ENCODE measurements around the gene CBFA2T3.

The CBFA2T3 gene

DNA sequence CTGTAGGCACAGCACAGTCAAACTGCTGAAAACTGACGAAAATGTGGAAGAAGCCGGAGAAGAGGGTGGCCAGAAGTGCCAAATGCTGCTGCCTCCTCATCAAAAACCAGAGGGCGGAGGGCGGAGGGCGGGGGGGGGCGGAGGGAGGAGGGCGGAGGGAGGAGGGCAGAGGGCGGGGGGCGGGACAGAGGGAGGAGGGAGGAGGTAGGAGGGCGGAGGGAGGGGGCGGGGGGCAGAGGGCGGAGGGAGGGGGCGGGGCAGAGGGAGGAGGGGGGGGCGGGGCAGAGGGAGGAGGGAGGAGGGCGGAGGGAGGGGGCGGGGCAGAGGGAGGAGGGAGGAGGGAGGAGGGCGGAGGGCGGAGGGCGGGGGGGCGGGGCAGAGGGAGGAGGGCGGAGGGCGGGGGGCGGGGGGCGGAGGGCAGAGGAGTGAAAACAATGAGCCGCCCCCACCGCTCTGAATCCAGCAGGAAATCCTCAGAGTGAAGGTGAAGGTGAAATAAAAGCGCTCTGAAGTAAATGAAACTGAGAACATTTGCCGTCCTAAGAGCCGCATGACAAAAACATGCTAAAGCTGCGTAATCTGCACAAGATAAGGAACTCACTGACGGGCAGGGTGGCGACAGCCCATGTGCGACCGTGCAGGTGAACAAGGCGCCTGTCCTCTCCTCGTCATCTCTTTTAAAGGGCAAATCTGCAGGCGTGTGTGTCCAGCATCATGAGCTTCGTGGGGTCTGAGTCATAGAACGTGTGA, 22.6 kb upstream of the CBFA2T3 start:
- DNase-seq (ENCODE audit: low read depth in 2 of 3, low spot score in 2 of 3) = no peak

DNA sequence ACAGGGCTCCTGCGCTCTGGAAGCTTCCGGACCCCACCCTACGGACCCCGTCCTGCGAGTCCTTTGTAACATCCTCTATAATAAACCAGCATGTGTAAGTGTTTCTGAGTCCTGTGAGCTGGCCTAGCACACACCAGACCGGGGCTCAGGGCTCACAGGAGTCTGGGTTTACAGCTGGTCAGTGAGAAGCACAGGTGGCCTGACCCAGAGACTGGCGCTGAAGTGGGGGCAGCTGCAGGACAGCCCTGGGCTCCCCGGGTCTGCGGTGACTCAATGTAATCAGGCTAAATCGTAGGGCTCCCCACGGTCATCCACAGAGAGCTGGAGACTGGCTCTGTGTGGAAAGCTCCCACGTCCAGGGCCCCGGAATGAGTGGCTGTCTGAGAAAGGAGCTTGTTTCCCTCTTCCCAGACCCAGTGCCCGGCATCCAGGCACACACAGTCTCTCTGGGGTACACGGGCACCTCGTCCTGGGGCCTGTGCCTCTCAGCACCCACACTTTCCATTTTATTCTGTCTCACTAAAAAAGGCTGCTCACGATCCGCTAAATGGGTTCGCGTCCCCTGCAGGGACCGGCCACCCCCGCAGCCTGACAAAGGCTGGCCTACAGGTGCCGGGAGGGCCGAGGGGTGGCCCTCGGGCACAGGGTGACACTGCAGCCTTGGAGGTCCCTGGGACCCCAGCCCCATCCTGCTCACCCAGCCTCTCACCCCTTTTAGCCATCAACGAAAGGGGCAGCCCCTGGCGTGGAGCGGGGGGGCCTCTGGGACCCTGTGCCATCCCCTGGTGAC, 18.9 kb upstream of the CBFA2T3 start:
- DNase-seq (ENCODE audit: low read depth in 2 of 3, low spot score in 2 of 3) = no peak

DNA sequence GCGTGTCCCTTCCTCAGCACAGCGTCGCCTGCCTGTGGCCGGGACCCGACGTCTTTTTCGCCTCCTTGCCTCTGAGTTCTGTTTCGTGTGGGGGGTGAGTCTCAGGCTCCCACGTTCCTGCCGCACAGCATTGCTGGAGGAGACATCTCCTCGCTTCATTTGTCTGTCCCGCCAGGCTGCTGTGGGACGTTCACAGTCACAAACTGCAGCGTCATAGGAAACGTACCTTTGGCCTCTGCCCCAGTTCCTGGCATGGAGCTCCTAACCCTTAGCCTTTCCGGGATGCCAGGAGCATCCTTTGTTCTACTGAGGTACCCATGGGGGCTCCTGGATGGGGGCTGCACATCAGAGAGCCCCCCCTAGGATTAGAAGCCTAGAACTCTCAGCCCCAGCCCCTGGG, 18.2 kb upstream of the CBFA2T3 start:
- DNase-seq (ENCODE audit: low read depth in 2 of 3, low spot score in 2 of 3) = no peak

DNA sequence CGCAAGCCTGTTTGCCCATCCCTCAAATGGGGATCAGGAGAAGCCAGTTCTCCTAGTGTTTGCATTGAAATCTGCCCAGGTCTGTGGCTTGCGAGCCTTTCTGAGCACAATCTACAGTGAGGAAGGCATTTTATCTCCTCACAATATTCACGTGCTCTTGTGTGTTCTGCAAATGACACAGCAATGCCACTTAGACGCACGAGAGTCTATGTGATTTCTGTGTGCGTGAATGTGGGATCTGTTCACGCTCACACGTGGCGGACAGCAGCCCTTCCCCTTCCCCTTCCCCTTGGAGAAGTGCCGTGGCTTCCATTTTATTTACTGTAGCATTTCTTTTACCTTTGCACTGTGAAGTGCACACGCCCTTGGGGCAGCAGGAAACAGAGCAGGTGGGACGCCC, 17.7 kb upstream of the CBFA2T3 start:
- DNase-seq (ENCODE audit: low read depth in 2 of 3, low spot score in 2 of 3) = no peak

DNA sequence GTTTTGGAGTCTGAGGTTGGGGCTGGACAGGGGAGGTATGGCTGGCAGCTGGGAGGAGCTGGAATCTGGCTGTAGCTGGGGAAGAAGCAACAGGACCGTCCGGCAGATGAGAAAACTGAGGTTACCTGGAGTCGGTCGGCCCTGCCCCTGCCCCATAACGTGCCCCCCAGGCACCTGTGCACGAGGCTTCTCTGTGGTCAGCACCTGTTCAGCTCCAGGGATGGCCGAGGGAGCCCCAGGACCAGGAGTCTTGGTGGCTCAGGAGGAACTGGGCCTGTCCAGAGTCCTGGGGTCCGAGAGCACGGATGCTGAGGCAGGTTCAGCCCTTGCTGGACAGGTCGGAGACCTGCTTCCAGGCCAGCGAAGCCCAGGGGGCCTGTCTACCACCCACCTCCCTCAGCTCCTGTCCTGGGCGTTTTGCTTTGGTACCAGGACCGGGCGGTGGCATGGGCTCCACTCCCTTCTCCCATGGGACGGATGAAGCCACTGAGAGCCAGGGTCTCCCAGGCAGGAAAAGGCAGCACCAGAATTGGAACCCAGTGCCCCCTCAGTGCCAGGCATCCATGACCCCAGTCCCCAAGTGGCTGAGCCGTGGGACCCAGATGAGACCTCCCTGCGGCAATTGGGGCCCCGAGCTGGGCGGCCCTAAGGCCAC, 17.1 kb upstream of the CBFA2T3 start:
- no peak for DNase-seq (ENCODE audit: low read depth in 2 of 3, low spot score in 2 of 3)

DNA sequence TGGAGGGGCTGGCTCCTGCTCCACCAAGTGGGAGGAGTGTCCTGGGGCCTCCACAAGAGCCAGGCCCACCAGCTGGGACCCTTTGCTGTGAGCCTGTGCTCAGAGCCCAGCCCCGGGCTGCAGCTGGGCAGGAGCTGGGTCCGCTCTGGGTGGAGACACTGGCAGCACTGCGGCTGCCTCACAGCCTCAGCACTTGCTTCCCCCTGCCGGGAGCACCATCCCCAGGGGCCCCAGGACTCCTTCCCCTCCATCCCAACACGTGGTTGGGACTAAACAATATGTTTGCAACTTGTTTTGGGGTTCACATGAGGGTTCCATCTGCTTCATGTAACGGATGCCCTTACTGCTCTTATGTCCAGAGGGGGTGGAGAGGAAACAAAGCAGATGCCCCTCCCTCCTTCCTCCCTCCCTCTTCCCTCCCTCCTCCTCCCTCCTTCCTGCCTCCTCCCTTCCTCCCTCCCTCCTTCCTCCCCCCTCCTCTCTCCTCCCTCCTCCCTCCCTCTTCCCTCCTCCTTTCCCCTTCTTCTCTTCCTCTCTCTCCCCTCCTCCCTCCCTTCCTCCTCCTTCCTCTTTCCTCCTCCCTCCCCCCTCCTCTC, 16.3 kb upstream of the CBFA2T3 start:
- DNase-seq (ENCODE audit: low read depth in 2 of 3, low spot score in 2 of 3) = no peak

DNA sequence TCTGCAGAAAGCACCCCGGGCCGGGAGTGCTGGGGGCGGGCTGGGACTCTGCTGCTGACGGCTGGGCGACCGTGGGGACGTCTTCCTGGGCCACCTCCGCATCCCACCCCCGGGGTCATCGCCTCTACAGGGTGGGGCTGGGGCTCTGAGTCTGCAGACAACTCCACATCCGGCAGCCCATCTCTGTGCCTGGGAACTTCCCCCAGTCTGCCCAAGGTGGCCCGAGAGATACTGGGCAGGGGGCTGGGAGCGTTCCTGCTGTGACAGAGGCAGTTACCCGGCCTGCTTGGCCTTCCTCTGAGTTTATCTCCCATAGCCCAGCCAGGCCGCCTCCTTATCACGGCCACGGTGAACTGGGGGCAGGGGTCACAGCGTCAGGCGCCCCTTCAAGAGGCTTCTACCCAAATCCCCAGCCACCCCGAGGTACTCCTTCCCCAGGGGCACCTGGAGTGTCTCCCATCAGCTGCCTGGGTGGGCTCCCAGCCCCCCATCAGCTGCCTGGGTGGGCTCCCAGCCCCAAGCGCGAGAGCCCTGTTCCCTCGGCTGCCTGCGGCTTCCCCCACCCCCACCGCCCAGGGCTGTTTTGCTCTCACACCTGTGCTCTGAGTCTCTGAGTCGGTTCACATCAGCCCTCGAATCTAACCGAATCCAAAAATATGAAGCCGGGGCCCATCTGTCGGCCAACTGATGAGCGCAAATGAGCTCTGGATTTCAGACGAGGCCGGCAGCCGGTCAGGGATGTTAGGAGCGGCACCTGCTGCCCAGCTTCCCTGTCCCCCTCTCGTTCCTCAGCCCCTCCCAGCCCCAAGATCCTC, 15.6 kb upstream of the CBFA2T3 start:
- DNase-seq (ENCODE audit: low read depth in 2 of 3, low spot score in 2 of 3) = no peak

DNA sequence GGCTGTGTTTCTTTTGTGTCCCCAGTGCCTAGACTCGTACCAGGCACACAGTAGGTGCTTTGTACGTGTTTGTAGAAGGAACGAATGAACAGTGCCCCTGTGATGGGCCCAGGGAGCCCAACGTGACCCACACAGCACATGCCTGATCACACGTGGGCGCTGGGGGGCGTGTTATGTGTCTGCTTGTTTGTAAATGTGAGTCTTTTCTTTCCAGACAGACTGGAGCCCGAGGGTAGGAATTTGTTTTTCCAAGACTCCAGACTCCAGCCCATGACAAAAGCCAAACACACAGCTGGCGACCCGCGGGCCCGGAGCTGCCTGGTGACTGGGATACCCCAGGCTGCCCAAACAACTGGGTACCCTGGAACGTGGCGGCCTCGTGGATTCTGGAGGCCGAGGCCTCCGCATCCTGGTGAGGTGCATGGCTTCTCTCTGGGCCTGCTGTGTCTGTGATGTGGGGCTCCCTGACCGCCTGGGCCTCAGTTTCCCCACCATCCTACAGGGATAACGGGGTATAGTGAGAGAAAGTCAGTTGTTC, 14.9 kb upstream of the CBFA2T3 start:
- DNase-seq (ENCODE audit: low read depth in 2 of 3, low spot score in 2 of 3) = no peak

DNA sequence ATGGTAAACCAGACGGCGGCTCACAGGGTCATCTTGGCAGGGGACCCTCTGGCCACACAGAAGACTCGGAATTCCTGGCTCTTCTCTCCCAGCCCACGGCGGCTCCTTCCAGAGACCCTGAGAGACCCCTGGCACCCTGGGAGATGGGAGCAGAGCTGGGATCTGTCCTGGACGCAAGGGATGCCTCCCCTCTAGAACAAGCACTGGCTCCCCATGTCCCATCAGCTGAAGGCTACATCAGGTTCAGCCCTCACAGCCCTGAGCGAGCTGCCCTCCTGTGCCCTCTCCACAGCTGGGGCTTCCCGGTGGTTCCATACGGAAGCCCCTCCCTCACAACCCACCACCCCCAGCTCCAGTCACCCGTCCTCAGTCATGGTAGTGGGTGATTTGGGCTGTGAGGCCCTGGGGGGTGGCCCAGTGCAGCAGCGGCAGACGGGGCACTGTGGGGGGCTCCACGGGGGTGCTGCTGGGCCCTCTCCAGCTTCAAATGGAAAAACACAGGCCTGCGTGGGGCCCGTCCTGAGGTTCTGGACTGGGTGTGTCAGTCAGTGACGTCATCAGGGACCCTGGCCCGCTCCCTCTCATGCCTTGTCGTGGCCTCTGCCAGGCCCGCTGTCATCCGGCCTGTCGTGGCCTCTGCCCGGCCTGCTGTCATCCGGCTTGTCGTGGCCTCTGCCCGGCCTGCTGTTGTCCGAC, 13.0 kb upstream of the CBFA2T3 start:
- no peak for DNase-seq (ENCODE audit: low read depth in 2 of 3, low spot score in 2 of 3)

DNA sequence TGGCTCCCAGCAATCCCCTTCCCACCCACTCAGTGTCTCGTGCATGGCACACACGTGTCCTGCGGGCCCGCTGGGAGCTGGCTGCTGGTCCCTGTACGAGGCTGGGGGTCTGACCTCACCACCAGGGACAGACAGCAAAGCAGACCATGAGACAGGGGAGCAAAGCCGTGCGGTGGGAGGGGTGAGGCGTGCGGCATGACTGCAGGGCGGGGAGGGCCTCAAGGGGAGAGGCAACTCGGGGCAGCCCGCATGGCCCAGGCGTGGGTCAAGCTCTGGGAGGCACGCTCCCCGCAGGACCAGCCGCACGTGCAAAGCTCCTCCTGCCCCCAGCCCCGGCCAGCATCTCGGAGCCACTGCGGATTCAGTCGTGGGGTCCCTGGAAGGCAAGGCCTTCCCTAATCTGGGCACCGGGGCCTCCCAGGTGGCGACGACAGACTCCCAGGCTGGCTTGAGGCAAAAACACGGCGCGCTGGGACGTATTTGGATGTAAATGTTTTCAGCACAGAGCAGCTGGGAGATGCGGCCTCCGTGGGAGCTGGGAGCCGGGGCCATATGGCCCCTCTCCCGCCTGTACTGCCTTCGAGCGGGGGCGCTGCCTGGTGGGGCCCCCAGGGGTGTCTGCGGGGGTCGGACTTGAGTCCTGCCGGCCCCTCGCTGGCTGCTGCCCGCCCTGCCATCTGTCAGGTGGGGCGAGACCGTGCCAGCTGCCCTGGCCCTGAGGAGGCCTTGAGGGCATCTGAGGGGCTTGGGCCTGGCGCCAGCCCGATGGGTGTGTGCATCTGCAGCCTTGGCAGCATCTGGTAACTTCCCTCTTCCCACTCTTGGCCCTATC, 12.2 kb upstream of the CBFA2T3 start:
- no peak for DNase-seq (ENCODE audit: low read depth in 2 of 3, low spot score in 2 of 3)

DNA sequence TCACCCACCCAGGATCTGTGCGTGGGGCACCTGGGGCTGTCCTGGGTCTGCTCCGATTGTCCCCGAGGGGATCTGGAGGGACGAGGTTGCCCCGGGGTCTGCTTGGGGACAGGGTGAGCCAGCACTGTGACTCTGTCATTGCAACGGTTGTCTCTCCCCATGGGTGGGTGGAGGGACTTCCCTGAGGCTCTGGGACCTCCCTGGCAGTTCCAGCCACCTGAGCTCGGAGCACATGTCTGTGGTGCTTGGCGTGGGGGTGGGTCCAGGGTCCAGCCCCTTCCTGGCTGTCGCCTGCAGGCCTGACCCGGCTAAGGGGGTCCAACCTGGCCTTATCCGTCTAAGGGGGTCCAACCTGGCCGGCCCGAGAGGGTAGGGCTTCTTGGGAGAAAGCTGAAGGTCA, 8.5 kb upstream of the CBFA2T3 start:
- DNase-seq (ENCODE audit: low read depth in 2 of 3, low spot score in 2 of 3) = no peak

DNA sequence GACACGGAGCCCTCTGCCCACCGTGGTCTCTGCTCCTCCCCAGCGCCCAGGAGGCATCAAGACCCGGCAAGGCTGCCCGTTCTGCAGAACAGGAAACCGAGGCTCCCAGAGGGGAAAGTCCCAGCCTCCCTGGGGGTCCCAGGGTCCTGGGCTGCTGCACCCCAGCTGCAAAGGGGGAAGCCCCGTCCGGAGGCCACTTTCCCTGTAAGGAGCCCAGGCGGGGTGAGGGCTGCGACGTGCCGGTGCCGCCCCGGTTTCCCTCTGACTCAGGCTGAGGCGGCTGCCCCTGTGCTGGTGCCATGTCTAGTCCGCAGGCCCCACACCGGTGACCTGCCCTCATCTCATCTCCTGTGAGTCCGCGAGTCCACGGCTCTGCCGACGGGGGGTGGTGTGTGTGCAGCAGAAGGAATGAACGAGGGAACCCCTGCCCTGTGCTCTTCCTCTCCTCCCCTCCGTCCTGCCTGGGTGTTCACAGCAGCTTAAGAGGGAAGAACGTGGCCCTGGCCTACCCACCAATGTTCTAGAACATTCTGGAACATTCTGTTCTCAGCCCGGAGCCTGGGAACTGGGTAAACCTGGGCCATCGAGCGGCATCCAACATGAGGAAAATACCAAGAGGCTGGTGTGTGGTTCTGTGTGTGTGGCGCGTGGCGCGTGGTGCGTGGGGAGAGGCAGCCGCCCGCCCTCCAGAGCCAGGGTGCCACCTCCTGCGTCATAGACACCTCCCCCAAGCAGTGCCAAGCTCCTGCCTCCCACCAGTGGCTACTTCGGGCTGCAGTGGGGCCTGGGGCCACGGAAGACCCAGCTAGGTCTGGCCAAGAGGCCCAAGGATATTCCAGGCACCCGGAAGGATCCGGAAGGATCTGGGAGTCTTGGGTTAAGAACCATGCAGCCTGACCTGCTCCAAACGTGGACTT, 7.0 kb upstream of the CBFA2T3 start:
- no peak for DNase-seq (ENCODE audit: low read depth in 2 of 3, low spot score in 2 of 3)

DNA sequence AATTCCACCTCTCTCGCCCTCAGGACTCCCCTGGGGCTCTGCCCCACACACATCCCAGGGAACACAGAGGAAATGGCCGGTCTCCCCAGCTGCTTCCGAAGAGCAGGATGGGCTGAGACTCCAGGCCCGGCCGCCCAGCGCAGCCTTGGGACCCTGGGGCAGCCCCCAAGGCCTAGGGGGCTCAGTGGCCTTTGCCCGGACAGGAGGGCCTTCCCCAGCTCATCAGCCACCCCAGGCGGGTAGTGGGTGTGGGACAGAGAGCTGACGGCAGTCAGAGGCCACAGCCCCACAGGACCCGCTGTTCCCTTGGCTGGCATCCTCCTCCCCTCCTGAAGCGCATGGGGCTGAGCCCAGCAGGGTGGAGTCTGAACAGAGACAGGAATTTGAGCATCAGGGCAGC, 6.2 kb upstream of the CBFA2T3 start:
- DNase-seq (ENCODE audit: low read depth in 2 of 3, low spot score in 2 of 3) = no peak

DNA sequence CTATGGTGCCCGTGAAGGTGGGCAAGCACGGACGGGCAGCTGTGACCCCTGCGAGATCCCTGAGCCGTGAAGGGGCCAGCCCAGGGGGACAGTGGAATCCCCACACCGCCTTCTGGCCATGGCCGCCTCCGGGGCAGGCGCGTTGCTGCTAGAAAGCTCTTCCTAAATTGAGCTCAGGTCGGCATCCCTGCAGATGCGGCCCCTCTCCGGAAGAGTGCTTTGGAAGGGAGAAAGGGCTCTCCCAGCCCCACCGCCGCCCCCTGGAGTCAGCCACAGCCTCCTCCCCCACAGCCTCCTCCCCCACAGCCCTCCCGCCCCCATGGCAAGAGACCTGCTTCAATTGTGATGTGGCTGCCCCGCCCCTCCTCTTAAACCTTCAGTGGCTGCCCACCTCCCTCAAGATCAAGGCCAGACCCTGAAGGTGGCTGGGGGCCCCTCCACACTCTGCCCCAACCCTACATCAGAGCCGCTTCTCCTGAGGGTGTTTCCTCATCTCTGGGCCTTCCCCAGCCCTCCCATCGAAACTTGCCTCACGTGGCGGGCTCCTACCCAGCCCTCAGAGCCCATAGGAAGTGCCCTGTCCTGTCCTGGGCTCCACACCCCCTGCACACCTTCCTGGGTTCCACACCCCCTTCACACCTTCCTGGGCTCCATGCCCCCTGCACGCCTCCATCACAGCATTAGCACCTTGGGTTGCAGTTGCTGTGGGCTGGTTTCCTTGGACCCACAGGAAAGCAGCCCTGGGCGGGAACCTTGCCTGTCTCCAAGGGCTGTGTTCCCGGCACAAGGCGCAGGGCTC, 5.5 kb upstream of the CBFA2T3 start:
- no peak for DNase-seq (ENCODE audit: low read depth in 2 of 3, low spot score in 2 of 3)

DNA sequence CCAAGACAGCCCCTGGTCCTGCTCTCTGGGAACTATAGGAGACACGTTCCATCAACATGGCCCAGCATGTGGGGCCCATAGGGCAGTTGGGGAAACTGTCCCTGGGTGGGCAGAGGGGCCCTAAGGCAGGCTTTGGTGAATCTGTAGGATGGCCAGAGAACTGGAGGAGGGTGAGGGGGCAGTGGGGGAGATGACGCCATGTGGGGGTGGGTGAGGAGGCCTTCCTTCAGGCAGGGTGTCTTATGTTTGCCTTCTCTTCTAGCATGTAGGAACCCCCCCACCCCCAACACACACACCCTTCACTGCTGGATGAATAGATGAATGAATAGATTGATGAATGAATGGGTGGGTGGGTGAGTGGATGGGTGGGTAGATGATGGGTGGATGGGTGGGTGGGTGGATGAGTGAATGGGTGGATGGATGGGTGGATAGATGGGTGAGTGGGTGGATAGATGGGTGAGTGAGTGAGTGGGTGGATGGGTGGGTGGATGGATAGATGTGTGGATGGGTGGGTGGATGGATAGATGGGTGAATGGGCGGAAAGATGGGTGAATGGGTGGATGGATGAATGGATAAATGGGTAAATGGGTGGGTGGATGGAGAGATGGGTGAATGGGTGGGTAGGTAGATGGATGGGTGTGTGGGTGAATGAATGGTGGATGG, 2.5 kb upstream of the CBFA2T3 start:
- no peak for DNase-seq (ENCODE audit: low read depth in 2 of 3, low spot score in 2 of 3)

DNA sequence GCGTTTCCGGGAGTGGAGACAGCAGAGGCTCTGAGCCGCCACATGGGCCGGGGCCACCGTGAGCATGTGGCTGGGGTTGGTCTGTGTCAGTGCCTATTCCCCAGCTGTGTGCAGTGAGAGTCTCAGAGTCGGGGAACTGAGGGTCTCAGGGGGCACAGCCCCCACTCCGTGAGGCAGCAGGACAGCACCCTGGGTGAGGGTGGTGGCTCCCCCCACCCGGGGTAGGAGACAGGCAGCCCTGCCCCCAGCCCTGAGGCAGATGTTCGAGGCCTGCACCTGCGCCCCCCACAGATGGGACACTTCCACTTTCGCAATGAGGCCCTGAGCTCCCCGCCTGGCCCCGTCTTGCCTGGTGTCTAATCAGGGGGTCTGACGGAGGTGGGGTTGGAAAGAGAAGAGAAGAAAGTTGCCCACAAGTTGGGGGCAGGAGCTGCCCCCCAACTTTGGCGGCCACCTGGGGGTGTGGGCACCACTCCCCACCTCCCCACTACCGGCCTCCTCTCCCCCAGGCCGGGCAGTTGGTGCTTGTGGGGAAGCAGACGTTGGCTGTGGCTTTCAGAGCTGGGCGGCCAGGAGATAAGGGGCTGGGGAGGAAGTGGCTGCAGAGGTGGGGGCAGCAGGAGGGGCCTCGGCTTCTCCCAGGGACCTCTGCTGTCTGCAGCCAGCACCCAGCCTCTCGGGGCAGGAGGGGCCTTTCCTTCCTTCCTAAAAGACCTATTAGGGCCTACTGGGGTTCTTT, 1.8 kb upstream of the CBFA2T3 start:
- DNase-seq (ENCODE audit: low read depth in 2 of 3, low spot score in 2 of 3) = no peak
